ENCODE data around the gene PNPLA2.

PNPLA2 gene

DNA sequence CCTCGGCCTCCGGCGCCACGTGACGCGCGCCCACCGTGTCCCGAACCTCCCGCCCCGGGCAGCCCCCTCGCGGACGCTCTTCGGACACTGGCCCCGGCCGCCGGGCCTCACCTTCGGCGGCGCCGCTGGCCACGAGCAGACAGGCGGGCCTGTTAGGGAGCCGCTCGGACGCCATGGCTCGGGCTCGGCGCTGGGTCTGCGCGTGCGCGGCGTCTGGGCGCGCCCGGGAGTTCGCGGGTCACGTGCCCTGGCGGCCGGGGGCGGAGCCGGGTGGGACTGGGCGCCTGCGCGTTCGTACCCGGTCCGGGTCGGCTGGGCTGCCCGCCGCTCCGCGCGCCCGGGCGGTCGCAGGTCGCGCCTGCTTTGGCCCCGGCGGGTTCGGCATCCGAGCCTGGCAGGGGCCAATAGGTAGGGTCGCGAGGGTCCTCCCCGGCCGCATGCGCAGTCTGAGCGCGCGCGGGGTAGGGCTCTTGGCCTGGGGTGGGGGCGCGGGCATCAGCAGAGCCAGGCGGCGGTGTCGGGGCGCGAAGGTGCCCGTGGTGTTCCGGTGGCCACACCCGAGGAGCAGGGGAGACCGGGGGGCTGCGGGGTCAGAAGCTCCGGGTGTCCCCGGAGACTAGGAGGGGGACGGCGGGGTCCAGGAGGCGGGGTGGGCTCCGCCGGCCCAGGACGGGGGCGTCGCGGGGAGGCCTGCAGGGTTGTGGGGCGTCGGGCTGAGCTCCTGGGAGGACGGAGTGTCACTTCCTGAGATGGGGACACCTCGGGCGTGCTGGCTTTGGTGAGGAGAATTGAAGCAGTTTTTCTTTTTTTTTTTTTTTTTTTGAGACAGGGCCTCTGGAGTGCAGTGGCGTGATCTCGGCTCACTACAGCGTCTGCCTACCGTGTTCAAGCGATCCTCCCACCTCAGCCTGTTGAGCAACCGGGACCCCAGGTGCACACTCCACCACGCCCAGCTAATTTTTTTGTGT is 41.1 kb upstream of the PNPLA2 start, which contains the start of gene GATD1:
Gene GATD1, minus strand, starts transcription at position 200 of the 968 bp plus-strand sequence. Its CDS starts 25 bp downstream, at position 175.
- H3K4me3 ChIP-seq (ENCODE audit: low read length) = peak within 1 kb of the TSS; percentile 76
- TF ChIP-seq ZNF274 (IDR thresholded peaks at IDR 0.05; ENCODE audit: low read depth, low read length) = no peak

DNA sequence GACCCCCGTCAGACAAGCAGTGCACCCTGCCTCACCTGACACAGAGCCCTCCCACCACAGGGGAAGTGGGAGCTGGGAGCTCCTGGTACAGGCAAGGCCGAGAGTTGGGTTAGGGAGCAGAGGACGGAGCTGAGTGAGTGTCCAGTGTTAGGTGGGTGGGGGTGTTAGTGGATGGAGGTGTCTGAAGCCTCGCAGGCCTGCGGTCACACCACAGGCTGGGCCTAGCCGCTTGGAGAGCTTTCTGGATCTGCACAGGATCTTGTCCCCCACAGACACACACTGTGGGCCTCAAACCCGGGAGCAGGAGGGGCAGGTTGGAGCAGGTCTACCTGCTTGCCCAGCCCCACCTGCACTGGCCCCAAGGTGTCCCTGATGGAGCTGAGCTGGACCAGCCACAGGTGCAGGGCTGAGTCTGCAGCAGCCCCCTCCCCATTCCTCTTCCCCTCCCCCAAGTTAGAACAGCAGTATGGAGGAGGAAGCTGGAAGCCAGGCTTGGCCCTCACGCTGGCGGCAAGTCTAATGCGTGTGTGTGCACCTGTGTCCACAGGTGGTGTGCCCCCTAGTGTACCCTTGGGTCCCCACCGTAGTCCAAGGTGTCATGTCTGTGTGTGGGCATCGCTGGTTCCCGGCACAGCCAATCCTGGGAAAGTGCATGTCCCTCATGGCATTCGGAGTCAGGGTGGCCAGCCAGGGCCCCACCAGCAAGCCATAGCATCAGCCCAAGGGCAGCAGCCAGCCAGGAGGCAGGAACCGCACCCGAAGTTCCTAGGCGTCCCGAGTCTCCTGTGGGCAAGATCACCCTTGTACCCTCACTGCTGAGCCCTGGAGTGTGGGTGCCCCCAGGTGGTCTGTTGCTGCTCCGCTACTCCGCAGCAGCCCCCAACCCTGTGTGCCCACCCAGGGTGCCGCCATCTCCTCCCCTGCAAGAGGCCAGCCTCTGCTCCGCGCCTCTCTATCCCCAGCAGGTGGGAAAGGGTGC is 39.4 kb upstream of the PNPLA2 start:
- TF ChIP-seq ZNF274 (IDR thresholded peaks at IDR 0.05; ENCODE audit: low read depth, low read length) = no peak
- H3K4me3 ChIP-seq (ENCODE audit: low read length) = no peak overlapping the region

- TF ChIP-seq ZNF274 (IDR thresholded peaks at IDR 0.05; ENCODE audit: low read depth, low read length) = no peak
- H3K4me3 ChIP-seq (ENCODE audit: low read length) = no peak overlapping the region
Measured at GRCh38 chr11:779955-780532, 38.7 kb upstream of the PNPLA2 start.

- no peak for TF ChIP-seq ZNF274 (IDR thresholded peaks at IDR 0.05; ENCODE audit: low read depth, low read length)
- H3K4me3 ChIP-seq (ENCODE audit: low read length) = no peak overlapping the region
Measured at GRCh38 chr11:782264-783174, 36.2 kb upstream of the PNPLA2 start.

- H3K4me3 ChIP-seq (ENCODE audit: low read length) = no peak overlapping the region
- no peak for TF ChIP-seq ZNF274 (IDR thresholded peaks at IDR 0.05; ENCODE audit: low read depth, low read length)
Measured at GRCh38 chr11:783581-784015, 35.1 kb upstream of the PNPLA2 start.

GRCh38 chr11:786235-787083 is 32.3 kb upstream of the PNPLA2 start:
- TF ChIP-seq ZNF274 (IDR thresholded peaks at IDR 0.05; ENCODE audit: low read depth, low read length) = no peak

DNA sequence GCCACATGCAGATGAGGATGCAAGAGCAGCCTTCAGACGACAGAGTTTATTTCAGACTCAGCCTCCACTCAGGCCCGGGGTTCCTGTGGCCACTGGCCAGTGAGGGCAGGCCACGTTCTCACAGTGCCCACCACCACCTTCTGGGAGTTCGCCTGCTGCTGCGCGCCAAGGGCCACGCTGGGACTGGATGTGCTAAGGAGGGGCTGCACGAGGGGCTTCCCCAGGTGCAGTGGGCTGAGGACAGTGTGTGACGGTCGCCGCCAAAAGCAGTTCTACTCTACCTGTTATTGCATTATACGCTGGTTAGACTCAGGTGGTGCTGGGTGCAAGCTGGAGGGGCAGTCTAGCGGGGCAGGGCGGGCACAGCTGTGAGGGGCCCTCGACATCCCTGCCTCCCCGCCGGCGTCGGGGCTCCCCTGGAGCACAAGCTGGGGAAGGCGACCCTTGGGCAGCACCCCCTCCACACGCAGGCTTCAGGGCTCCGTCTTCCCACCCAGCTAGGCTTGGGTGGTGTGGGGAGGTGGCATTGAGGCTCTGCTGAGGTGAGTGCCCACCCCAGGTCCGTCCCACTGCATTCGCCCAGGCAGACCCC is 31.5 kb upstream of the PNPLA2 start:
- H3K4me3 ChIP-seq (ENCODE audit: low read length) = no peak overlapping the region
- no peak for TF ChIP-seq ZNF274 (IDR thresholded peaks at IDR 0.05; ENCODE audit: low read depth, low read length)

More at GRCh38 chr11:786235-787083, 32.3 kb upstream of the PNPLA2 start:
- no peak overlapping the region for H3K4me3 ChIP-seq (ENCODE audit: low read length)

GRCh38 chr11:788009-788640 is 30.6 kb upstream of the PNPLA2 start:
- no peak for TF ChIP-seq ZNF274 (IDR thresholded peaks at IDR 0.05; ENCODE audit: low read depth, low read length)
- H3K4me3 ChIP-seq (ENCODE audit: low read length) = no peak overlapping the region

DNA sequence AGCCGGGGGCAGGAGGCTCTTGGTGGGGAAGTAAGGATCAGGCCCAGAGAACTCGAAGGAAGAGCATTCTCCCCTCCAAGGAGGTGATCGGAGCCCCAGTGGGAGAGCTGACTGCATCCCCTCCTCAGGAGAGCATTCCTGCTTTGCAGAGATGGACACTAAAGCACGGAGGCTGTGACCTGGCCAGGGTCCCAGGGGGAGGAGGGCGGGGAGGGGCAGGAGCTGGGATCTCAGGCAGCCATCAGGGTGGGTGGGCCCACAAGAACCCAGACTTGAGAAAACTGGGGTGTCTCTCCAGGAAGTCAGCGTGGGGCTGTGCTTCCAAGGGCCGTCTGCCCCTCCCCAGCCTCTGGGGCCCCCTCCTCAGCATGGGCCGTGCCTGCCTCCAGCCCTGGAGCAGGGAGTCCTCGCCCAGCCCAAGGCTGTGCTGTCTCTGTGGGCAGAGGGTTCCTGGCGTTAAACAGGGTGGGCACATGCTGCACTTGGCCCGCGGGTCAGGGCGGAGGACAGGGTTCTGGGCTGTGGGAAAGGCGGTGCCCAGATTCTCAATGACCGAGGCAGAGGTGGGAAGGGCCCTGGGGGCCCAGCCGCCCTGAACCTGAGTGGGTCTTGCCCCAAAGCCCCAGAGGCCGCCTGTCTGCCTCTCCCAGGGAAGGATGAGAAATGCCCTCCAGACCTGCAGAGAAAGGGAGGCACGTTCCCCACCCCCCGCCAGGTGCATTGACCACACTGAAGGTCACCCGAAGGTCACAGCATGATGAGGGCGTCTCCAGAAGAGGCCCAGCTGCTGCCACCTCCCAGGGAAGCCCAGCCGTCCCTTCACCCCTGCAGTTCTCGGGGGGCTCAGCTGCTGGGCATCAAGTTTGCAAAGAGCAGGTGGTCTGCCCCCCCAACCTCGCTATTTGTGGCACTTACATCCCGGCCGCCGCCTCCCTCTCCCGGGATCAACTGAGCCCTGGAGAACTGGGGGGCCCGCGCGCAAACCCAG is 29.5 kb upstream of the PNPLA2 start:
- peak overlapping the region; percentile 10; the same call in 1 of the 2 replicates for H3K4me3 ChIP-seq (ENCODE audit: low read length)

DNA sequence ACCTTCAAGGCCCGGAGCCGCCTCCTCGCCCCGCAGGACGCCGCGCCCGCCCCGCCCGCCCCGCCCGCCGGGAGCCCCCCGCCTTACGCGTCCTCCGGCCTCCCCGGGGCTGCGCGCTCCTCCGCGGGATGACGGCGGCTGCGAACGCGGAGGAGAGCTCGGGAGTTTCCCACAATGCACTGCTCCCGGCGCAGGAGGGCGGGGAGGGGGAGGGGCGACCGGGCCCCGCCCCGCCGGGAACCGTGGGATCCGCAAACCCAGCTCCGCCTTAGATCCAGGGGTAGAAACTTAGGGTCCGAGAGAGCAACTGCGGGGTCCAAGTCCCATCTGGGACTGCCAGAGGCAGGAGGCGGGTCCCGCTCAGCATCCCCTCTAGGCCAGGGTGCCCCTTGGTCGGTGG is 28.8 kb upstream of the PNPLA2 start, which contains the start of gene CEND1:
Gene CEND1, minus strand, starts transcription at position 148 of the 400 bp plus-strand sequence. CDS start 1,514 bp downstream, outside the sequence.
- H3K4me3 ChIP-seq (ENCODE audit: low read length) = peak within 1 kb of the TSS; percentile 10; the same call in 1 of the 2 replicates
- TF ChIP-seq ZNF274 (IDR thresholded peaks at IDR 0.05; ENCODE audit: low read depth, low read length) = no peak

More for the DNA sequence above, 29.5 kb upstream of the PNPLA2 start:
- no peak for TF ChIP-seq ZNF274 (IDR thresholded peaks at IDR 0.05; ENCODE audit: low read depth, low read length)
